T-cell (primary cell): ENCODE measurements around the gene SSC5D. TPM values are rescaled to one million over a fixed set of nuclear protein-coding genes. Genes with fewer than 3 reads are reported as not detected.

Experiments
- ATAC-seq, 4 experiments: fragments of 200-7000 bp in 3 of 4; fragments of 150-1000 bp in 1 of 4; cut with Tn5 transposase; replicated peaks in 1 of 4; 1 replicate in 3 of 4; 2 replicates in 1 of 4; pipeline ENCODE4 v1.10.0; 2021; ENCODE audit warnings: moderate library complexity in 3 of 4, mild to moderate bottlenecking in 2 of 4, moderate number of reproducible peaks in 1 of 4
- CTCF ChIA-PET, 2 donors: fragments of 300-600 bp; sonication (Branson Sonifier 250); formaldehyde crosslinking; loops; one replicate each; lab custom pipeline; 2022; ENCODE audit warnings: antibody characterized with exemption in 2 of 2; lab: Charles Lee
- POLR2A ChIA-PET, 2 donors: fragments of 300-600 bp; sonication (Branson Sonifier 250); formaldehyde crosslinking; loops; one replicate each; lab custom pipeline; 2022; ENCODE audit warnings: antibody characterized with exemption in 2 of 2; lab: Charles Lee
- DNase-seq, 35 experiments: peaks; one replicate each; pipeline versions ENCODE4 v3.0.0 to v3.0.0-alpha.2; 2013 to 2023
- H3K27ac ChIP-seq: one replicate; pipeline ENCODE4 v1.5.1; 2013; ENCODE audit warnings: low read length
- H3K27me3 ChIP-seq, 2 experiments: replicated peaks in 1 of 2; 1 replicate in 1 of 2; 2 replicates in 1 of 2; pipeline versions ENCODE4 v1.6.1 to v1.7.0; 2013; ENCODE audit warnings: low read length in 1 of 2, mixed read lengths in 1 of 2; ENCODE audit not compliant: control insufficient read depth in 2 of 2, insufficient read depth in 2 of 2; ENCODE audit errors: extremely low read depth in 1 of 2
- H3K36me3 ChIP-seq, 2 donors: 1 replicate in 1 of 2; 2 replicates in 1 of 2; pipeline versions ENCODE4 v1.6.1 to v1.7.0; 2013; ENCODE audit warnings: low read length in 1 of 2; ENCODE audit not compliant: control insufficient read depth in 2 of 2, insufficient read depth in 1 of 2; ENCODE audit errors: extremely low read depth in 1 of 2
- H3K4me1 ChIP-seq, 2 experiments: 1 replicate in 1 of 2; 2 replicates in 1 of 2; pipeline versions ENCODE4 v1.6.1 to v1.7.0; 2013; ENCODE audit warnings: low read length in 2 of 2, mixed read lengths in 1 of 2; ENCODE audit not compliant: insufficient read depth in 2 of 2, control insufficient read depth in 1 of 2; ENCODE audit errors: extremely low read depth in 1 of 2
- H3K4me3 ChIP-seq, 2 donors: 1 replicate in 1 of 2; 2 replicates in 1 of 2; pipeline versions ENCODE4 v1.5.1 to v1.7.0; 2013; ENCODE audit warnings: mild to moderate bottlenecking in 2 of 2, low read length in 1 of 2, moderate library complexity in 1 of 2; ENCODE audit not compliant: control insufficient read depth in 1 of 2; ENCODE audit errors: extremely low read depth in 1 of 2
- H3K9me3 ChIP-seq: 2 replicates; pipeline ENCODE4 v1.7.0; 2013
- H3K27ac Mint-ChIP-seq, 2 donors: one replicate each; pipeline ENCODE4 v1.8.0; 2020 to 2021; ENCODE audit warnings: mild to moderate bottlenecking in 2 of 2, mixed read lengths in 2 of 2
- H3K27me3 Mint-ChIP-seq, 2 donors: one replicate each; pipeline ENCODE4 v1.8.0; 2021 to 2022; ENCODE audit warnings: mixed read lengths in 2 of 2
- H3K36me3 Mint-ChIP-seq: one replicate; pipeline ENCODE4 v1.8.0; 2021; ENCODE audit warnings: mixed read lengths
- H3K4me1 Mint-ChIP-seq, 3 donors: one replicate each; pipeline ENCODE4 v1.8.0; 2020 to 2022; ENCODE audit warnings: mixed read lengths in 3 of 3, mild to moderate bottlenecking in 1 of 3
- H3K4me3 Mint-ChIP-seq, 3 donors: one replicate each; pipeline ENCODE4 v1.8.0; 2020 to 2022; ENCODE audit warnings: mild to moderate bottlenecking in 3 of 3, mixed read lengths in 3 of 3, moderate library complexity in 3 of 3
- H3K9me3 Mint-ChIP-seq, 3 donors: one replicate each; pipeline ENCODE4 v1.8.0; 2020 to 2022; ENCODE audit warnings: mixed read lengths in 3 of 3
- WGBS: methylation state at CpG from one replicate; pipeline ENCODE4 v1.1.5; 2013; ENCODE audit warnings: missing lambda C conversion rate; ENCODE audit not compliant: insufficient coverage; 5-methylcytosine and 5-hydroxymethylcytosine counted together
- total RNA-seq, 35 experiments: library from RNA in 6 of 35; stranded (reverse) in 6 of 35; fragments of 120-200 nt in 1 of 35; gene quantifications; one replicate each; pipeline versions ENCODE4 v1.2.1 to v1.2.4 and lab custom pipeline; 2013 to 2026

The SSC5D gene
- total RNA-seq, 5 donors from 2014 or later (not counting 1 experiment from before 2014, with no cell fraction given), result 0.38 to 1.3 (median 0.66) TPM

GRCh38 chr19:55482967-55483705 lies 5.1 kb upstream of the SSC5D start:
- ChIA-PET POLR2A (no interaction called here), CTCF (no interaction called here)
- ATAC-seq, result no peak
- no peak overlapping the region for H3K27ac Mint-ChIP-seq
- Histone ChIP-seq H3K27ac (no peak overlapping the region), H3K36me3 (peaks cover 8 to 11% of the 10 kb centered on the region in 2 donors), H3K4me1 (peaks cover 7 to 32% of the 10 kb centered on the region in 2 experiments), H3K9me3 (no peaks in the 10 kb centered on the region), H3K27me3 (peaks cover 0 to 16% of the 10 kb centered on the region in 2 experiments), H3K4me3 (no peak overlapping the region)
- peaks cover 21 to 31% (median 31%) of the 10 kb centered on the region in 3 donors for H3K4me1 Mint-ChIP-seq
- H3K4me3 Mint-ChIP-seq, result peak overlapping the region in 1 of 3 donors; percentile 25
- no peaks in the 10 kb centered on the region for H3K9me3 Mint-ChIP-seq
- no peak for DNase-seq
- H3K27me3 Mint-ChIP-seq, result no peaks in the 10 kb centered on the region
- 98% methylated on average over 37 of the region's 47 CpGs for WGBS
- H3K36me3 Mint-ChIP-seq, result peaks cover 5% of the 10 kb centered on the region

DNA sequence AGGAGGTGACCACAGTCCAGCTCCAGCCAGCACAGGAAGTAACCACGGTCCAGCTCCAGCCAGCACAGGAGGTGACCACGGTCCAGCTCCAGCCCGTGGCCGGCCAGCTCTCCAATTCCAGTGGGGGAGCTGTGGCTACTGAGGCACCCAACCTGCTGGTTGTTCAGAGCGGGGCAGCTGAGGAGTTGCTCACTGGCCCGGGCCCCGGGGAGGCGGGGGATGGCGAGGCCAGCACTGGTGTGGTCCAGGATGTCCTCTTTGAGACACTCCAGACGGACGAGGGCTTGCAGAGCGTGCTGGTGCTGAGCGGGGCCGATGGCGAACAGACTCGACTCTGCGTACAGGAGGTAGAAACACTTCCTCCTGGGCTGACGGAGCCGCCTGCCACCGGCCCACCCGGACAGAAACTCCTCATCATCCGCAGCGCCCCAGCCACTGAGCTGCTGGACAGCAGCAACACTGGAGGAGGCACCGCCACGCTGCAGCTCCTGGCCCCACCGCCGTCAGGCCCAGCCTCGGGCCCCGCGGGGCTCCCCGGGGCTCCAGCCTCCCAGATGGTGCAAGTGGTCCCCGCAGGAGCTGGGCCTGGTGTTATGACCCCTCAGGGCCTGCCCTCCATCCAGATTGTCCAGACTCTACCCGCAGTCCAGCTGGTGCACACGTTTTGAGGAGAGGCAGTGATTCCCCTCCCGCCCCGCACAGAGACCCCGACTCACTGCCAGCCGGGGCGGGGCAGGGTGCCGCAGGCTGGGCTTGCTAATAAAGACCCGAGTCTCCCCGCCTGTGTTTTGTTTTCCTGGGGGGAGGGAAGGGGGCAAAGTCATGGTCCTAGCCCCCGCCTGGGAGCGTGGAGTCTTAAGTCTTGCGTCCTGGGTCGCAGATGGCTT lies 4.3 kb upstream of the SSC5D start:
- Histone ChIP-seq H3K27me3 (peaks cover 0 to 16% of the 10 kb centered on the region in 2 experiments), H3K27ac (peak overlapping the region; percentile 65), H3K4me1 (peaks cover 7 to 29% of the 10 kb centered on the region in 2 experiments), H3K4me3 (peak overlapping the region; percentile 55 to 67), H3K9me3 (no peaks in the 10 kb centered on the region), H3K36me3 (peaks cover 8 to 11% of the 10 kb centered on the region in 2 donors)
- H3K4me1 Mint-ChIP-seq, result peaks cover 14 to 23% (median 23%) of the 10 kb centered on the region in 3 donors
- ChIA-PET POLR2A (interaction anchor here in 1 of 2 donors (0.6 kb wide), 1 partner anchor 146 kb away, joined by 9 read pairs; no protein-coding TSS in a partner anchor), CTCF (no interaction called here)
- DNase-seq, result no peak
- peaks cover 3% of the 10 kb centered on the region for H3K36me3 Mint-ChIP-seq
- 91% methylated on average over 45 of the region's 46 CpGs for WGBS
- no peaks in the 10 kb centered on the region for H3K27me3 Mint-ChIP-seq
- no peaks in the 10 kb centered on the region for H3K9me3 Mint-ChIP-seq
- ATAC-seq, result no peak
- no peak overlapping the region for H3K27ac Mint-ChIP-seq
- H3K4me3 Mint-ChIP-seq, result peak overlapping the region; percentile 54 to 83 (median 72)

DNA sequence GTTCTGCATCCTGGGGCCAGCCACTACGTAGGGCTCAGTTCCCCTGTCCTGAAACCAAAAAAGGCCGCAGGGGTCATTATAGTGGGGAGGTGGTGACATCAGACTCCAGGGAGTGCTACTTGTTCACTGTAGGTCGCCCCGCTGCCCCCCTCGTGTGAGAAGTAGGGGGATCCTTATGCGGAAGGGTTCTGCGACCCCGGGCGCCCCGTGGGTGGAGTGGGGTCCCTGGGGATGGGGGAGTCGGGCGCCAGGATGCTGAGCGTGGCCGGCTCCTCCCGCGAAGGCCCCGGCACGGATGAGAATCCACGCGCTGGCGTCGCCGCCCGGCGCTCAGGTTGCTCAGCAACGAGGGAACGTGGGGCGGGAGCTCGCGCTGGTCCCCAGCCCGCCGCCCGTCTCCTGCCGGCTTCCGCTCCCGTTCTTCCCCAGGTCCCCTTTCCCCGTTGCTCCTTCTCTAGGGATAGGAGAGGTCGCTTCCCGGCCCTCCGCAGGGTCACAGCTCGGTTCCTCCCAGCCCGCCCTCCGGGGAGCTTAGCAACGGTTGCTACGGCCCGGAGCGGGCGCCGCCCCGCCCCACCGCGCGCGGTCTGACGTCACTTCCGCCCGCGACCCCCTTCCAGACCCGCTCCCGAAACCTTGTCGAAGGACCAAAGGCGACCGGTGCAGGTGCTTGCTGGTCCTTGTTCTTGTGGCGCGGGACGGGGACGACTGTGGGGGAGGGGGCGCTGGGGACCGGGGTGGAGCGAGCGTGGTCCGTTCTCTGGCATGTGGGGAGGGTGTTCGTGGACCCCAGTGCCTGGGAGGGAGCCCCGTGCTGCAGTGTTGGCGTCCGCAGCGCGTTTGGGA lies 3.4 kb upstream of the SSC5D start, which contains the start of gene NAT14:
Gene NAT14 (plus strand): TSS at position 596 of the 846 bp plus-strand sequence. CDS start 521 bp downstream, outside the sequence.
- H3K27ac ChIP-seq, result peak within 1 kb of the TSS; percentile 65
- 3% methylated on average over 64 of the region's 78 CpGs for WGBS
- H3K4me1 ChIP-seq, result peaks cover 7 to 29% of the 10 kb centered on the region in 2 experiments
- Mint-ChIP-seq H3K9me3 (no peaks in the 10 kb centered on the region), H3K4me3 (peak within 1 kb of the TSS; percentile 72 to 83 (median 74)), H3K27ac (peak within 1 kb of the TSS; percentile 61 to 72), H3K36me3 (peaks cover 3% of the 10 kb centered on the region), H3K4me1 (peaks cover 9 to 14% (median 14%) of the 10 kb centered on the region in 3 donors), H3K27me3 (no peaks in the 10 kb centered on the region)
- DNase-seq (peak in 32 of 35 experiments; percentile 24 to 80 (median 50)), ATAC-seq (peak; percentile 66 to 80 (median 70))
- peaks cover 6 to 11% of the 10 kb centered on the region in 2 donors for H3K36me3 ChIP-seq
- H3K27me3 ChIP-seq, result peaks cover 0 to 21% of the 10 kb centered on the region in 2 experiments
- H3K4me3 ChIP-seq, result peak within 1 kb of the TSS; percentile 55 to 67
- ChIA-PET POLR2A (interaction anchor here in 1 of 2 donors (0.6 kb wide), 1 partner anchor 146 kb away, joined by 9 read pairs; no protein-coding TSS in a partner anchor), CTCF (interaction anchor here in 1 of 2 donors (0.8 to 1.1 kb wide), 2 partner anchors 19 to 115 kb away, joined by 3 to 6 read pairs; partner anchors contain the start of gene ZNF524)
- H3K9me3 ChIP-seq, result no peaks in the 10 kb centered on the region

DNA sequence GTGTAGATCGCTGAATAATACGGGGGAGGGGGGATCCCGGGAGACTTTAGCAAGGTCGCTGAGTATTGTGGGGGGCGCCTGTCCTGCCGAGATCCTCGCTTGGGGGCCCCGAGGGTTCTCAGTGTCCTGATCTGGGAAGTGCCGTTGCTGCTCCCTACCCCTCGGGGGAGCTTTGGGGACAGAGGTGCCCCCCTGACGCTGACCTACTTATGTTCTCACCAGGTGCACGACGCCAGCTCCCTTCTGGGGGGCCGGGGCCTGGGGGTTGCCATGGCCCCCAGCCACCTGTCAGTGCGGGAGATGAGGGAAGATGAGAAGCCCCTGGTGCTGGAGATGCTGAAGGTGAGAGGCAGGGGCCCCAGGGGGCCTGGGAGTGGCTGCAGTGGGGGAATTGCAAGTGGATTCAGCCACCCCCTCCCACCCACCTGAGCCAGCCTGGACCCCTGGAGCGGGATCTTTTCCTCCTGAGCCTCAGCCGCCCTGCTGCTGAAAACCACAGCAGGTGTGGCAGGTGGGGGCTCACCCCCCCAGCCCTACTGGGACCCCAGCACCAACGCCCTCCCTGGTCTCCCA lies 2.7 kb upstream of the SSC5D start:
- DNase-seq (peak in 2 of 35 experiments; percentile 21 to 34), ATAC-seq (peak in 2 of 4 experiments; percentile 3 to 15)
- Mint-ChIP-seq H3K9me3 (no peaks in the 10 kb centered on the region), H3K4me1 (peaks cover 6 to 11% (median 10%) of the 10 kb centered on the region in 3 donors), H3K36me3 (peaks cover 2% of the 10 kb centered on the region), H3K27me3 (no peaks in the 10 kb centered on the region), H3K4me3 (peak overlapping the region; percentile 72 to 83 (median 74)), H3K27ac (peak overlapping the region; percentile 61 to 72)
- 46% methylated on average over 4 of the region's 18 CpGs for WGBS
- Histone ChIP-seq H3K27ac (peak overlapping the region; percentile 65), H3K4me3 (peak overlapping the region; percentile 48 to 55), H3K4me1 (peaks cover 7 to 29% of the 10 kb centered on the region in 2 experiments), H3K9me3 (no peaks in the 10 kb centered on the region), H3K27me3 (peaks cover 0 to 25% of the 10 kb centered on the region in 2 experiments), H3K36me3 (peaks cover 5 to 11% of the 10 kb centered on the region in 2 donors)
- ChIA-PET POLR2A (no interaction called here), CTCF (interaction anchor here in 1 of 2 donors (0.8 to 1.1 kb wide), 2 partner anchors 18 to 114 kb away, joined by 3 to 6 read pairs; partner anchors contain the start of gene ZNF524)

- Mint-ChIP-seq H3K27me3 (no peaks in the 10 kb centered on the region), H3K27ac (peak overlapping the region; percentile 61 to 72), H3K9me3 (no peaks in the 10 kb centered on the region), H3K4me3 (peak overlapping the region; percentile 64 to 83 (median 74)), H3K36me3 (no peaks in the 10 kb centered on the region), H3K4me1 (peaks cover 6 to 11% (median 9%) of the 10 kb centered on the region in 3 donors)
- ChIA-PET POLR2A (no interaction called here), CTCF (no interaction called here)
- H3K27ac ChIP-seq, result peak overlapping the region; percentile 65
- H3K4me3 ChIP-seq, result no peak overlapping the region
- H3K36me3 ChIP-seq, result peaks cover 4 to 11% of the 10 kb centered on the region in 2 donors
- H3K27me3 ChIP-seq, result peaks cover 0 to 33% of the 10 kb centered on the region in 2 experiments
- ATAC-seq (no peak), DNase-seq (no peak)
- 92% methylated on average over 39 of the region's 53 CpGs for whole genome bisulfite sequencing
- peaks cover 7 to 29% of the 10 kb centered on the region in 2 experiments for H3K4me1 ChIP-seq
- H3K9me3 ChIP-seq, result no peaks in the 10 kb centered on the region
These were observed 1.9 kb upstream of the SSC5D start for GRCh38 chr19:55486043-55486970.
